ENCODE data around the gene SPRY4. TPM values are rescaled to one million over a fixed set of nuclear protein-coding genes. Genes with fewer than 3 reads are reported as not detected.

SPRY4 gene
- total RNA-seq, 1 experiment from 2014 or later = 35.6 TPM

DNA sequence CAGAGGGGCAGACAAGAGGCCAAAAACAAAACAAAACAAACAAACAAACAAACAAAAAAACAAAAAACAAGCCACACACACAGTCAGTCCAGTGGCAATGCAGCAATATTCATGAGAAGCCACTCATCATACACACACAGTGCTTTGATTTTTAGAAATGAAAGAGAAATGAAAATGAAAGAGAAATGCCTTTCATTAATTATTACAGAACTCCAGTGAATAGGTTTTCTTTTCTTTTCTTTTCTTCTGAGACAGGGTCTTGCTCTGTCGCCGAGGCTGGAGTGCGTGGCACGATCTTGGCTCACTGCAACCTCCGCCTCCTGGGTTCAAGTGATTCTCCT is 36.9 kb downstream of the SPRY4 start:
- no TSS peak for BruUV-seq (replicated peaks)
- TF ChIP-seq CTCF (IDR thresholded peaks at IDR 0.05) = no peak
- no peaks in the 10 kb centered on the region for H3K9me3 ChIP-seq (ENCODE audit: control insufficient read depth, insufficient read depth, low read depth, low read length)
- POLR2A ChIA-PET = no interaction called here
- ATAC-seq = no peak
- H3K4me1 ChIP-seq (ENCODE audit: control insufficient read depth, insufficient read depth, low read length) = peaks cover 21% of the 10 kb centered on the region
- no peak for DNase-seq (ENCODE audit: low read depth, low spot score)
- intact Hi-C loops (cut with micrococcal nuclease; ENCODE audit: unreplicated experiment) = no loop called here
- H3K36me3 ChIP-seq (ENCODE audit: control insufficient read depth, insufficient read depth, low read length) = no peaks in the 10 kb centered on the region
- H3K4me3 ChIP-seq (ENCODE audit: low read depth in 2 of 2, low read length in 2 of 2) = no peak overlapping the region
- no peaks in the 10 kb centered on the region for H3K27me3 ChIP-seq (ENCODE audit: control insufficient read depth, insufficient read depth, low read length)
- CTCF ChIA-PET = interaction anchor here (0.7 to 1.3 kb wide), 2 partner anchors 125 to 135 kb away, joined by 3 read pairs; no protein-coding TSS in a partner anchor
- H3K27ac ChIP-seq (ENCODE audit: low read length) = no peak overlapping the region
- in situ Hi-C loops (cut with HindIII; ENCODE audit: low pct_unique_long_range_greater_than_20kb, low sequenced_read_pairs) = no loop called here

DNA sequence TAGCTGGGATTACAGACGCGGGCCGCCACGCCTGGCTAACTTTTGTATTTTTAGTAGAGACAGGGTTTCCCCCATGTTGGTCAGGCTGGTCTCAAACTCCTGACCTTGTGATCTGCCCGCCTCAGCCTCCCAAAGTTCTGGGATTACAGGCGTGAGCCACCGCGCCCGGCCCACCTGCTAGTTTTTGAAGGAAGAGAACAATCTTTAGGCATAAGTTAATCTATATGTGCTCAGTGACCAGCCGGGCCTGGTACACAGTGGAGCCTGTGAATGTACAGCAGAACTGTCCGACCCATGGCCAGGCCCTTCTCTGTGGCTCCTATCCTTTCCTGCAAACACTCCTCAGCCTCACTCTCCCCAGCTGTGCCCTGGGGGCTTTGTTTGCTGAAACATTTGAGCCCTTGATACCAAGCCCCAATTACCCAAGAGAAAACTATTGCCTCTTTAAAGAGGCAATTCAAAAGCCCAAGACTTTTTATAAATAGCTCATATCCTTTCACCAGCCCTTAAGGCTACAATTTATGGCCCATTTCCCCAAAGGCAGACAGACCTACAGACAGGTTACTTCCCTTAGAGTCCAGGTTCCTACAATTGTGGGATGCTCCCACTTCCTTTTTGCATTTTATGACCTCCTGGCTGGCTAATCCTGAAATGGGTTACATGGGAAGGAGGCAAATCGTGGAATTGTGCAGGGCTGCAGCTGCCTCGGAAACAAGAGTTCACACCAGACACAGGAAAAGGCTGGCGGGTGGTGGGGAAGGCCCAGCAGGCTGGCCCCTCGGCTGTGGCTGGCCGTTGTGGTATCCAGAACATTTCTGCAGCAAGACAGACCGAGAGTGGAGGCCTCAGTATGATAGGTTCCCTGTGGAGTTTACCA is 37.5 kb downstream of the SPRY4 start:
- no TSS peak for BruUV-seq (replicated peaks)
- Histone ChIP-seq H3K9me3 (ENCODE audit: control insufficient read depth, insufficient read depth, low read depth, low read length) (no peaks in the 10 kb centered on the region), H3K36me3 (ENCODE audit: control insufficient read depth, insufficient read depth, low read length) (no peaks in the 10 kb centered on the region), H3K27me3 (ENCODE audit: control insufficient read depth, insufficient read depth, low read length) (no peaks in the 10 kb centered on the region), H3K4me1 (ENCODE audit: control insufficient read depth, insufficient read depth, low read length) (peaks cover 21% of the 10 kb centered on the region), H3K4me3 (ENCODE audit: low read depth in 2 of 2, low read length in 2 of 2) (no peak overlapping the region), H3K27ac (ENCODE audit: low read length) (no peak overlapping the region)
- intact Hi-C loops (cut with micrococcal nuclease; ENCODE audit: unreplicated experiment) = no loop called here
- ChIA-PET POLR2A (no interaction called here), CTCF (interaction anchor here (0.7 kb wide), 1 partner anchor 126 kb away, joined by 3 read pairs; no protein-coding TSS in a partner anchor)
- TF ChIP-seq, protein P1, sequence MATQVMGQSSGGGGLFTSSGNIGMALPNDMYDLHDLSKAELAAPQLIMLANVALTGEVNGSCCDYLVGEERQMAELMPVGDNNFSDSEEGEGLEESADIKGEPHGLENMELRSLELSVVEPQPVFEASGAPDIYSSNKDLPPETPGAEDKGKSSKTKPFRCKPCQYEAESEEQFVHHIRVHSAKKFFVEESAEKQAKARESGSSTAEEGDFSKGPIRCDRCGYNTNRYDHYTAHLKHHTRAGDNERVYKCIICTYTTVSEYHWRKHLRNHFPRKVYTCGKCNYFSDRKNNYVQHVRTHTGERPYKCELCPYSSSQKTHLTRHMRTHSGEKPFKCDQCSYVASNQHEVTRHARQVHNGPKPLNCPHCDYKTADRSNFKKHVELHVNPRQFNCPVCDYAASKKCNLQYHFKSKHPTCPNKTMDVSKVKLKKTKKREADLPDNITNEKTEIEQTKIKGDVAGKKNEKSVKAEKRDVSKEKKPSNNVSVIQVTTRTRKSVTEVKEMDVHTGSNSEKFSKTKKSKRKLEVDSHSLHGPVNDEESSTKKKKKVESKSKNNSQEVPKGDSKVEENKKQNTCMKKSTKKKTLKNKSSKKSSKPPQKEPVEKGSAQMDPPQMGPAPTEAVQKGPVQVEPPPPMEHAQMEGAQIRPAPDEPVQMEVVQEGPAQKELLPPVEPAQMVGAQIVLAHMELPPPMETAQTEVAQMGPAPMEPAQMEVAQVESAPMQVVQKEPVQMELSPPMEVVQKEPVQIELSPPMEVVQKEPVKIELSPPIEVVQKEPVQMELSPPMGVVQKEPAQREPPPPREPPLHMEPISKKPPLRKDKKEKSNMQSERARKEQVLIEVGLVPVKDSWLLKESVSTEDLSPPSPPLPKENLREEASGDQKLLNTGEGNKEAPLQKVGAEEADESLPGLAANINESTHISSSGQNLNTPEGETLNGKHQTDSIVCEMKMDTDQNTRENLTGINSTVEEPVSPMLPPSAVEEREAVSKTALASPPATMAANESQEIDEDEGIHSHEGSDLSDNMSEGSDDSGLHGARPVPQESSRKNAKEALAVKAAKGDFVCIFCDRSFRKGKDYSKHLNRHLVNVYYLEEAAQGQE (IDR thresholded peaks at IDR 0.05; ENCODE audit: insufficient read depth in 1 of 2, low read depth in 2 of 2, low read length in 1 of 2) = no peak
- TF ChIP-seq TCF7L2 (IDR thresholded peaks at IDR 0.05; ENCODE audit: low read depth, low read length) = no peak
- TF ChIP-seq CTCF (IDR thresholded peaks at IDR 0.05) = no peak
- no peak for TF ChIP-seq POLR2AphosphoS5 (IDR thresholded peaks at IDR 0.05; ENCODE audit: low read depth, low read length)
- ATAC-seq = no peak
- DNase-seq (ENCODE audit: low read depth, low spot score) = no peak
- in situ Hi-C loops (cut with HindIII; ENCODE audit: low pct_unique_long_range_greater_than_20kb, low sequenced_read_pairs) = no loop called here

Measured in Panc1 (cell line).